Thymus (tissue), 11 donors: ENCODE measurements around the gene ZNF616. TPM values are rescaled to one million over a fixed set of nuclear protein-coding genes. Genes with fewer than 3 reads are reported as not detected.

Experiments
- DNase-seq, 9 donors: peaks; one replicate each; pipeline ENCODE4 v3.0.0-alpha.2; 2013; ENCODE audit warnings: low spot score in 9 of 9, low read depth in 6 of 9, missing footprints in 1 of 9
- H3K27ac ChIP-seq, 2 donors: one replicate each; pipeline ENCODE4 v1.5.1; 2013; ENCODE audit warnings: control low read depth in 1 of 2, low read depth in 1 of 2, low read length in 1 of 2, mild to moderate bottlenecking in 1 of 2, moderate library complexity in 1 of 2
- H3K27me3 ChIP-seq, 2 donors: one replicate each; pipeline ENCODE4 v1.5.1; 2013; ENCODE audit warnings: low read length in 1 of 2; ENCODE audit not compliant: control insufficient read depth in 2 of 2, insufficient read depth in 1 of 2
- H3K36me3 ChIP-seq, 2 donors: one replicate each; pipeline ENCODE4 v1.5.1; 2013; ENCODE audit warnings: low read length in 1 of 2, mild to moderate bottlenecking in 1 of 2, moderate library complexity in 1 of 2; ENCODE audit not compliant: control insufficient read depth in 2 of 2, insufficient read depth in 2 of 2
- H3K4me1 ChIP-seq, 2 donors: one replicate each; pipeline ENCODE4 v1.5.1; 2013; ENCODE audit warnings: low read length in 2 of 2; ENCODE audit not compliant: control insufficient read depth in 2 of 2, insufficient read depth in 2 of 2
- H3K4me3 ChIP-seq, 2 donors: one replicate each; pipeline ENCODE4 v1.5.1; 2013; ENCODE audit warnings: low read length in 2 of 2, control low read depth in 1 of 2, mild to moderate bottlenecking in 1 of 2
- H3K9me3 ChIP-seq, 2 donors: one replicate each; pipeline ENCODE4 v1.5.1; 2013; ENCODE audit warnings: low read length in 1 of 2, mild to moderate bottlenecking in 1 of 2; ENCODE audit not compliant: control insufficient read depth in 2 of 2, insufficient read depth in 1 of 2
- WGBS: extraction: QIAGEN DNeasy Blood & Tissue Kit; methylation state at CpG from one replicate; pipeline ENCODE4 v1.1.7; 2013; 5-methylcytosine and 5-hydroxymethylcytosine counted together
- polyA plus RNA-seq: library from polyadenylated mRNA; stranded (reverse); fragments of 200-250 nt; gene quantifications from one replicate; pipeline ENCODE4 v1.2.3, GENCODE V29; 2013
- total RNA-seq: library from RNA; stranded (reverse); fragments of 120-200 nt; gene quantifications from one replicate; pipeline ENCODE4 v1.2.4, GENCODE V29; 2013
- donor health status: healthy.

Gene ZNF616
- total and polyA plus RNA-seq, 2 donors: 5.2 to 6.6 TPM

GRCh38 chr19:52170304-52170703, 30.6 kb upstream of the ZNF616 start:
- peak in 1 of 9 donors; percentile 20 for DNase-seq
- peak overlapping the region; percentile 17 to 91 for H3K27ac ChIP-seq
- peaks cover 4 to 9% of the 10 kb centered on the region in 2 donors for H3K4me1 ChIP-seq
- peaks cover 10 to 15% of the 10 kb centered on the region in 2 donors for H3K36me3 ChIP-seq
- 22% methylated on average over 5 of the region's 5 CpGs for WGBS
- no peaks in the 10 kb centered on the region for H3K27me3 ChIP-seq
- H3K4me3 ChIP-seq: peak overlapping the region; percentile 64 to 93
- peaks cover 3 to 11% of the 10 kb centered on the region in 2 donors for H3K9me3 ChIP-seq

DNA sequence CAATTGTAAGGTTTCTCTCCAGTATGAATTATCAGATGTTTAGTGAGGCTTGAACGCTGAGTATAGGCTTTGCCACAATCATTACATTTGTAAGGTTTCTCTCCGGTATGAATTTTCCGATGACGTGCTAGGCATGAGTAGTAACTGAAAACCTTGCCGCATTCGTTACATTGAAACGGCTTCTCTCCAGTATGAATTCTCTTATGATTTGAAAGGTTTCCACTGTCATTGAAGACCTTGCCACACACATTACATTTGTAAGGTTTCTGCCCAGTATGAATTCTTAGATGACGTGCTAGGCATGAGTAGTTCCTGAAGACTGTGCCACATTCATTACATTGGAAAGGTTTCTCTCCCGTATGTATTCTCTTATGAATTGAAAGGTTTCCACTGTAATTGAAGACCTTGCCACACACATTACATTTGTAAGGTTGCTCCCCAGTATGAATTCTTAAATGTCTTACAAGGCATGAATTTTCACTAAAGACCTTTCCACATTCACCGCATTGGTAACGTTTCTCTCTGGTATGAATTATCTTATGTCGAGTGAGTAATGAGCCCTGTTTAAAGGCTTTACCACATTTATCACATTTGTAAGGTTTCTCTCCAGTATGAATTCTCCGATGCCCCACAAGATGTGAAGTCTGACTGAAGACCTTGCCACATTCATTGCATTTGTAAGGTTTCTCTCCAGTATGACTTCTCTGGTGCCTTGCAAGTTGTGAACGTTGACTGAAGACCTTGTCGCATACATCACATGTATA, 16.0 kb upstream of the ZNF616 start:
- H3K9me3 ChIP-seq: peaks cover 19 to 27% of the 10 kb centered on the region in 2 donors

DNA sequence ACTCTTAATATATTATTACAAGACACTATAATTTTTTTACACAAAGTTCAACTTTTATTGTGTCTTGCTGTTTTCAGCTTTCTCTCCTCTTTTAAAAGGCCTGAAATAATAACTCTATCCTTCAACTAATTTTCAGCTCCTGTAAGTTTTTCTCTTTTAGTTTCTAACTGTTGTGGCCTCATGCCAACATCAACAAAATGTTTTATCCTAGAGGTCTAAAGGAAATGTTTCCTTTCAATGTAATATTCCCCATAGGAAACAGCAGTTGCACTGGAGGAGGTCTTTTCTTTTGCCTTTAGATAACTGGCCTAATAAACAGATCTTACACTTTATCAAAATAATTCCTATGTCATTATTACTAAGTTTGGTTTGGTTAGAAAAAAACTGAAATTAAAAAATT, 8.5 kb upstream of the ZNF616 start:
- H3K36me3 ChIP-seq: no peaks in the 10 kb centered on the region
- H3K4me3 ChIP-seq: no peak overlapping the region
- no peaks in the 10 kb centered on the region for H3K27me3 ChIP-seq
- peaks cover 2 to 22% of the 10 kb centered on the region in 2 donors for H3K9me3 ChIP-seq
- H3K27ac ChIP-seq: no peak overlapping the region
- no peaks in the 10 kb centered on the region for H3K4me1 ChIP-seq
- DNase-seq: no peak

More for the DNA sequence above, 16.0 kb upstream of the ZNF616 start:
- H3K27ac ChIP-seq: no peak overlapping the region
- no peaks in the 10 kb centered on the region for H3K27me3 ChIP-seq
- no peak overlapping the region for H3K4me3 ChIP-seq
- H3K36me3 ChIP-seq: peaks cover 20 to 27% of the 10 kb centered on the region in 2 donors
- 99% methylated on average over 15 of the region's 15 CpGs for WGBS
- DNase-seq: no peak
- no peaks in the 10 kb centered on the region for H3K4me1 ChIP-seq

DNA sequence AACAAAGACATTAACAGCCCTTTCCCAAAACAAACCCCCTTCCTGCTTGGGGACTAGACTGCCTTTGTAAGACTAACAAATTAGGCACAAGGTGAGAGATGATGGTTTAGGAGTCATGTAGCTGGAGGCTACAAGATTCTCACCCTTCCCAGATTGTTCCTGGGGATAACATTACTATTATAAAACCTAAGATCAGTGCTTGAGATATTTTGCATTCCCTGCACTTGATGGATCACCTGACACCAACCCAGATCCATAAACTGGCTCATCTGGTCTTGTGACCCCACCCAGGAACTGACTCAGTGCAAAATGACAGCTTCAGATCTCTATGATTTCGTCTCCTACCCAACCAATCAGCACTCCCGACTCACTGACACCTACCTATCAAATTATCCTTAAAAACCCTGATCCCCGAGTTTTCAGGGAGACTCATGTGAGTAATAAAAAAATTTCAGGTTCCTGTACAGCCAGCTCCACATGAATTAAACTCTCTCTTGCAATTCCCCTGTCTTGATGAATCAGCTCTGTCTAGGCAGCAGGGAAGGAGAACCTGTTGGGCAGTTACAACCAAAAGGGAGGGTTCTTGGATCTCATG, 2.4 kb upstream of the ZNF616 start:
- peaks cover 0 to 24% of the 10 kb centered on the region in 2 donors for H3K9me3 ChIP-seq
- H3K27ac ChIP-seq: no peak overlapping the region
- no peak for DNase-seq
- peaks cover 6 to 11% of the 10 kb centered on the region in 2 donors for H3K4me1 ChIP-seq
- 85% methylated on average over 3 of the region's 3 CpGs for WGBS
- H3K27me3 ChIP-seq: no peaks in the 10 kb centered on the region
- no peak overlapping the region for H3K4me3 ChIP-seq
- no peaks in the 10 kb centered on the region for H3K36me3 ChIP-seq

DNA sequence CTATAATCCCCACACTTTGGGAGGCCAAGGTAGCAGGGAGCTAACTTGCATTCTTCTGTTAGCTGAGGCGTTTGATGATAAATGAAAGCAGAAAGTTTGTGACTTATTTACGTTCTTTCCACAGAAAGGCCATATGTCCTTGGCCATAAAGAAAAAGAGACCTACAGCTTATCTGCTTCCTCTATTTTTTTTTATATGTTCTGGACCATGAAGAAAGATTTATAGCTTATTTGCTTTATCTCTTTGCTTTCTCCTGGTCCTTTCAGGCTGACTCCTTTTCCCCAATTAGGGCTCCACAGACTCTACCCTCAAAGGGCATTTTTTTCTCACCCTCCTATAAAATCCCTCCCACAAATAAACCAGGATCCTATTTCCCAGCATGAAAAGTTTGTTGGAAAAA, 1.5 kb upstream of the ZNF616 start:
- no peak overlapping the region for H3K27ac ChIP-seq

GRCh38 chr19:52140032-52140710, 433 bp upstream of the ZNF616 start:
- peak overlapping the region; percentile 31 to 35 for H3K27ac ChIP-seq
- peak overlapping the region; percentile 90 to 93 for H3K4me3 ChIP-seq
- H3K4me1 ChIP-seq: peaks cover 6 to 11% of the 10 kb centered on the region in 2 donors
- no peaks in the 10 kb centered on the region for H3K36me3 ChIP-seq
- no peaks in the 10 kb centered on the region for H3K27me3 ChIP-seq
- 29% methylated on average over 22 of the region's 22 CpGs for WGBS
- no peak for DNase-seq
- peaks cover 0 to 26% of the 10 kb centered on the region in 2 donors for H3K9me3 ChIP-seq

More for the DNA sequence above, 1.5 kb upstream of the ZNF616 start:
- WGBS: 98% methylated on average over 2 of the region's 2 CpGs
- H3K4me3 ChIP-seq: no peak overlapping the region
- H3K9me3 ChIP-seq: peaks cover 0 to 20% of the 10 kb centered on the region in 2 donors
- H3K4me1 ChIP-seq: peaks cover 6 to 11% of the 10 kb centered on the region in 2 donors
- no peak for DNase-seq
- no peaks in the 10 kb centered on the region for H3K36me3 ChIP-seq
- H3K27me3 ChIP-seq: no peaks in the 10 kb centered on the region

- Histone ChIP-seq H3K4me3 (peak overlapping the region; percentile 90 to 93), H3K4me1 (peaks cover 6 to 11% of the 10 kb centered on the region in 2 donors), H3K36me3 (no peaks in the 10 kb centered on the region), H3K27ac (peak overlapping the region in 1 of 2 donors; percentile 85), H3K9me3 (peaks cover under 1 to 38% of the 10 kb centered on the region in 2 donors), H3K27me3 (no peaks in the 10 kb centered on the region)
- DNase-seq: peak in 1 of 9 donors; percentile 5
- 0% methylated on average over 7 of the region's 7 CpGs for WGBS
Observed at GRCh38 chr19:52138983-52139251, 821 bp downstream of the ZNF616 start.

- H3K4me3 ChIP-seq: peak overlapping the region; percentile 90 to 93
- peak in 5 of 9 donors; percentile 2 to 35 (median 9) for DNase-seq
- peaks cover 6 to 11% of the 10 kb centered on the region in 2 donors for H3K4me1 ChIP-seq
- peaks cover 2 to 43% of the 10 kb centered on the region in 2 donors for H3K9me3 ChIP-seq
- H3K27me3 ChIP-seq: no peaks in the 10 kb centered on the region
- peak overlapping the region in 1 of 2 donors; percentile 52 for H3K27ac ChIP-seq
- no peaks in the 10 kb centered on the region for H3K36me3 ChIP-seq
- WGBS: 15% methylated on average over 14 of the region's 14 CpGs
Observed at GRCh38 chr19:52138278-52138982, 1.3 kb downstream of the ZNF616 start.
